Activated CD8-positive, alpha-beta memory T cell treated with anti-CD3 and anti-CD28 coated beads for 48 hours (primary cell): Measurements from ENCODE around the gene CUL4B.
"Not testable (repeated sequence)": the region's sequence is repeated elsewhere in the genome, so short reads cannot be mapped to it uniquely, and the experiment has no call there.

Experiments
- DNase-seq, 3 experiments: peaks; one replicate each; pipeline ENCODE4 v3.0.0-alpha.2; 2020; ENCODE audit warnings: low read depth in 2 of 3, low spot score in 2 of 3

Gene CUL4B

DNA sequence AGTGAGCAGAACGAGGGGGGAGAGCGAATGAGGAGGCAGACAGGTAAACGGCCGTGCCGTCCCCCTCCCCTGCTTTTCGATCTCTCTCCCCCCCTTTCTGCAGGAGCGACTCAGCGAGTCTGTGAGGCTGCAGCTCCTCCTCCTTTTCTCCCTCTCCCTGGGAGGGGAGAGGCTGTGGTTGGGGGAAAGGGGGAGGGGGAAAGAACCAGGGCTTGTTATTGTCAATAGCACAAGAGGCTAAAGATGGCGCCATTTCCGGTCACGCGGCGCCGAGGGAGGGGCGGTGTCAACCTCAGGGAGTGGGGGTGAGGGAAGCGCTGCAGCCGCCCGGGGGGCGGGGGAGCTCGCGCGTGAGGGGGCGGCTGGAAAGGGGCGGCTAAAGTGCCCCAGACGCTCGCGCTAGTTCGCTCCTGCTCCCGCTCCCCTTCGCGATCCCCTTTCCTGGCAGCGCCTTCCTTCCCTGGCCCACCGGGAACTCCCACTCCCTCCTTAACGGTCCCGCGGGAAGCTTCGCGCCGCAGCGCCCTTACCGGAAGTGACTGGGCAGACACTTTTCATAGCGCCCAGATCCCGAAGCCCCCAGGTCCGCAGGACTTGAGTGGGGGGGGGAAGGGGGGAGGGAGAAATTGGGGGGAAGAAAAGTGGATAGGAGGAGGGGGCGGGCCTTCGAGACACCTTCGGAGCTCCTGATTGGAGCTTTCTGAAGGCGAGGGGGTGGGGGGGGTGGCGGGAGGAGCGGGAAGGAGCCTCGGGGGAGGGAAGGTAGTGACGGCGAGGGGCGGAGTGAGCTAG, at the start of gene CUL4B:
CUL4B (minus strand) TSS at position 121 of the 792 bp plus-strand sequence. CDS start 324 bp downstream, outside the sequence.
- peak; percentile 48 to 74 (median 58) for DNase-seq

GRCh38 chrX:120604361-120604782, 43.6 kb upstream of the CUL4B start:
- DNase-seq = no peak

GRCh38 chrX:120603707-120604360, 43.1 kb upstream of the CUL4B start, which contains the start of gene MCTS1:
TSS of gene MCTS1 (plus strand) at chrX:120604101. CDS start at chrX:120604237, 136 bp downstream.
- peak in 2 of 3 experiments; percentile 34 to 35 for DNase-seq

- no peak for DNase-seq
These were observed 24.9 kb upstream of the CUL4B start for GRCh38 chrX:120585702-120586101.

GRCh38 chrX:120575379-120576114, 14.8 kb upstream of the CUL4B start:
- no peak for DNase-seq

DNA sequence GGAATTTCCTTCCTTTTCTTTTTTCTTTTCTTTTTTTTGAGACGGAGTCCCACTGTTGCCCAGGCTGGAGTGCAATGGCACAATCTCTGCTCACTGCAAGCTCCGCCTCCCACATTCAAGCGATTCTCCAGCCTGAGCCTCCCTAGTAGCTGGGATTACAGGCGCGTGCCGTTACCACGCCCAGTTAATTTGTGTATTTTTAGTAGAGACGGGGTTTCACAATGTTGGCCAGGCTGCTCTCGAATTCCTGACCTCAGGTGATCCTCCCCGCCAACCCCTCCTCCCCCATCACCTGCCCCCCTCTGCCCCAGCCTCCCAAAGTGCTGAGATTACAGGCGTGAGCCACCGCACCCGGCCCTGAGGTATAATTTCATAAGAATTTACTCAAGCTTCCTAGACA, 13.0 kb upstream of the CUL4B start:
- DNase-seq = not testable (repeated sequence)

GRCh38 chrX:120570011-120570600, 9.3 kb upstream of the CUL4B start:
- no peak for DNase-seq

DNA sequence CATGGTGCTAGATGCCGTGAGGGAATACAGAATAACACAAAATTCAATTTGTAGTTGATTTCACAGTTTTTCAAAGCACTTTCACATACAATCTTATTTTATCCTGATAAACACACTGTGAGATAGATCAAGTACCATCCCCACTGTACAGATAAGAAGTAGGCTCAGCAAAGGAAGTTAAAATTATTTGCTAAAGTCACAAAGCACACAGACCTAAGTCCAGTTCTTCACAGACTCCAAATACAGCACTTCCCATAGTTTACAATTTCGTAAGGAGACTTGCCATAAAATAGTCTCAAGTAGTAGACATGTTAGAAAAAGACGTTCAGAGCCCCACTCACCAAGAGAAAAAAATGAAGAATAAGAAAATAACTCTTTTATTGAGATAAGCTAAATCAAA, 7.8 kb upstream of the CUL4B start:
- no peak for DNase-seq

DNA sequence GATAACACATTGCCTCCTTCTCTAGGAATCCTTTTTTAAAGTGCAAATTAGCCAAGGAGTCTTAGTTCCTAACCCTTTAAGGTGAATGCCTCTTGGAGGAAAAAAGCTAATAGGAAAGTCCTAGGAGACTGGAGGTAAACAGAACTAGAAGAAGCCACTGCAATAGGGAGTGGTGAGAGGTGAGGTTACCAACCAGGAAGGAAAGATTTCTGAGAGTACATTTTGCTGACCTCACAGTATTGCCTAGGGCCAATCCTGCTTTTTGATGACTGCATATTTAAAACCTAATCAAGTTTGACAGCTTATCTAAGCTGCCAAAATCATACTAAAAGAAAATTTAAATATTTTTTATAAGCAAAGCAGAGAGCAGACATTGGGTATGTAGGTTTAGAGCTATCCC, 7.3 kb upstream of the CUL4B start:
- DNase-seq = no peak

DNA sequence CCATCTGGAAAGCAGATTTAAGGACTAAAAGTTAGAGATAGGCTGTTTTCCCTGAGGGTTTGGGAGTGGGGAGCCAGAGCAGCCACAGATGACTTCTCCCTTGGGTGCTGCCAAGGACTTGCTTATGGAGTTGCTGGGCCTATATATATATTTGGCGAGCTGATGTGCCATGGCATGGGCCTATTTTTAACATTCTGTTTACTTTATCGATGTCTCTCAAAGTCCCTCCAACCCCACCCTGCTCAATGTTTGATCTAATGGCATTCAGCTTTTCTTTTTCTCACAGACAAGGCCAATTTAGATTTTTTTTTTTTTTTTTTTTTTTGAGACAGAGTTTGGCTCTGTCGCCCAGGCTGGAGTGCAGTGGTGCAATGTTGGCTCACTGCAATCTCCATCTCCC, 6.1 kb upstream of the CUL4B start:
- DNase-seq = no peak

DNA sequence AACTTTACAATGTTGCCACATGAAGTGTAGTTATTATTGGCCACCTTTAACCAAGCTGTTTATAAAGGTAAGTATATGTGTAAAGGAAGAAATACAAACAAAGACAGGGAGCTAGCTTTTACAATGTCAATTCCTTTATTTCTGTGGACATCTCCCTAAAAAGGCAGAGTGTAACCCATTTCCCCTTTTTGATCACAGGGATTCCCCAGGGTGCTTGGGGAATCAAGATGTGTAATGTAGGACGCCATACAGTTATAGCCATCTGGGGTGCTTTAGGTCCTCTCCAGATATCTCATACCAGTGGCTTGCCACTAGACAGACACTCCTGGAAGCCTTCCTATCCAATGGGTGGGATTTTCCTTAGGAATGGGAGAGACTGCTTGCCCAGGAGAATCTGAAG, 4.2 kb upstream of the CUL4B start:
- DNase-seq = no peak

DNA sequence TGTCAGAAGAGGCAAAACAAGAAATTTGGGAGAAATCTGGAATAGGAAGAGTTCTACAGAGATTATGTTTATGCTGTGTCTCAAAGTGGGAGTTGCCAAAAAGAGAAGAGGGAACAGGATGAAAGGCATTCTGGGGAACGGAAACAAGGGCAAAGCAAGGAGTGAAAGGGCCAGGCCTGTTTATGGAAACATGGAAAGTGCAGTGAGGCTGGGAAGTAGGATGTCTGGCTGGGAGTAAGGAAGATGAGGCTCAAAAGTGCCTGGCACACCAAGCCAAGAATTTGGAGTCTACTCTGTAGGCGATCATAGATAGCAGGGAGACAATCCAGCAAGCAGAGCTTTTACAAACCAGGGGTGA, 1.8 kb upstream of the CUL4B start:
- no peak for DNase-seq

- DNase-seq = no peak
These were observed 1.1 kb upstream of the CUL4B start for GRCh38 chrX:120561634-120562568.

DNA sequence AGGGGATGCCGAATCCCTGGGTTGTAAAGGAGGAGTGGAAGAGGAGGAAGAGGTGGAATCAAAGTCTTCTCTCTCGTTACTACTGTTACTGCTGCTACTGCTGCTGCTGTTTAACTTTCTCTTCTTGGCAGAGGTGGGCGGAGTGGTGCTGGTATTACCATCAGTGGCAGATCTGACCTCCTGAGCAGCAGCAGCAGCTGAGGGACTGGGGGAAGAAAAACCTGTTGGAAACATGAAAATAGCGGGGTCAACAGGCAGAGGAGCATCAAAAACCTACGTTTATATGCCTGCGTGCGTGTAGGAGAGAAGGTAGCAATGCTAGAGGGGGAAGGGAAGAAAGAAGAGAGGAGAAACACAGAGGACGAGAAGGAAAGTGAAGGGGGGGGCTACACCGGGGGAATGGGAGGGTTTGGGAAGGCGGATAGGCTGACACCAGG, 339 bp downstream of the CUL4B start:
- peak in 1 of 3 experiments; percentile 2 for DNase-seq

DNA sequence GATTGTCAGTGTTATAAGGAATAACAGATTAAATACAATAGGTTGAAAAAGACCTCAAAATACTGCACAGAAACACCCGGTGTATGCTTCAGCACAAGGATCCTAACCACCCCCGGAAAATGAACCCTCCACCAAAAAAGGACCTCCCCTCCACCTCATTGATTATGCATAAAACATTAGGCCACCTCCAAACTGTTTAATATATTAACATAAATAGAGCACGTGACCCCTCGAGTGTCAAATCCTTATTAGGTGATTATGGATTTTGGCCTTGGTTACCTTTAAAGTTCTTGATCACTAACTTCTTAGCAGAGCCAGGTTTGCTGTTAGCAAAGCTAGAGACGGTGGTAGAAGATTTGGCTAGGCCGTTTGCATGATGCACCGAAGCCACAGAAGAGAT, 958 bp downstream of the CUL4B start:
- DNase-seq = no peak

GRCh38 chrX:120556251-120556650, 4.5 kb downstream of the CUL4B start:
- DNase-seq = no peak

GRCh38 chrX:120549483-120550452, 11.0 kb downstream of the CUL4B start:
- no peak for DNase-seq

- no peak for DNase-seq
These were observed 24.7 kb downstream of the CUL4B start for GRCh38 chrX:120536061-120536460.
